Pancreas (tissue), 10 donors: ENCODE data around the gene PTPN20. TPM values are rescaled to one million over a fixed set of nuclear protein-coding genes. Genes with fewer than 3 reads are reported as not detected.

Experiments
- ATAC-seq, 4 donors: fragments of 200-7000 bp; cut with Tn5 transposase; one replicate each; pipeline versions ENCODE4 v1.8.0 to v1.9.1; 2020; ENCODE audit warnings: mild to moderate bottlenecking in 4 of 4, moderate library complexity in 4 of 4
- DNase-seq, 6 donors: peaks; one replicate each; pipeline ENCODE4 v3.0.0-alpha.2; 2020
- FAIRE-seq: peaks from 2 replicates; lab custom pipeline; 2012; peaks lifted over from hg19 to GRCh38; lab: Jason Lieb, UNC
- H3K27ac ChIP-seq, 4 donors: fragments of 200-600 bp; sonication (generic); 1 replicate in 3 of 4; 2 replicates in 1 of 4; pipeline versions ENCODE4 v1.5.0 to v1.8.0; 2020
- H3K27me3 ChIP-seq, 4 donors: fragments of 200-600 bp; one replicate each; pipeline ENCODE4 v1.8.0; 2021
- H3K36me3 ChIP-seq, 3 donors: fragments of 200-600 bp; sonication (generic) in 1 of 3; one replicate each; pipeline versions ENCODE4 v1.5.0 to v1.8.0; 2020 to 2021
- H3K4me1 ChIP-seq, 3 donors: fragments of 200-600 bp; one replicate each; pipeline ENCODE4 v1.8.0; 2021
- H3K4me3 ChIP-seq, 4 donors: fragments of 200-600 bp; sonication (generic) in 2 of 4; one replicate each; pipeline versions ENCODE4 v1.5.0 to v1.8.0; 2020 to 2021
- H3K9me3 ChIP-seq, 4 donors: fragments of 200-600 bp; one replicate each; pipeline ENCODE4 v1.8.0; 2021
- WGBS, 2 donors: extraction: QIAGEN DNeasy Blood & Tissue Kit; methylation state at CpG; one replicate each; pipeline ENCODE4 v1.1.7; 2013; 5-methylcytosine and 5-hydroxymethylcytosine counted together
- intact Hi-C, 3 donors: fragments of 100-400 bp; cut with DNase I; formaldehyde crosslinking; loops; one replicate each; pipeline versions ENCODE4 v1.11.1 to v1.14.2; 2022
- polyA plus RNA-seq, 2 donors: library from polyadenylated mRNA; stranded (reverse); fragments of 200-250 nt; gene quantifications; one replicate each; pipeline ENCODE4 v1.2.3, GENCODE V29; 2013
- total RNA-seq, 6 donors: library from RNA; stranded (reverse); fragmentation: NEBNext Ultra II Directional in 4 of 6; extraction: Animal tissue kit (Norgen Biotek cat#: 25700) in 4 of 6; gene quantifications; one replicate each; pipeline versions ENCODE4 v1.2.1 to v1.2.4, GENCODE V29; 2021 to 2023
- TF ChIP-seq, protein P1 (sequence below), 4 donors: fragments of 200-600 bp; sonication (generic) in 3 of 4; IDR thresholded peaks; one replicate each; pipeline versions ENCODE4 v1.5.0 to v1.8.0; 2021; ENCODE audit warnings: antibody characterized with exemption in 4 of 4
- donor health status: healthy with polysubstance abuse.
- donor health status: DM: no; HTN: no; CAD: no; lungs with moderate emphysema.
- donor health status: DM: no; HTN: no; CAD: no.
- donor health status: control.
- donor health status: control.
- donor health status: Bipolar disorder and iron deficiency.
- donor health status: DM: yes; HTN: yes; CAD: no.
- donor health status: DM: no; HTN: no; CAD: no.
- donor health status: DM: no; HTN: no; CAD: no.
- donor health status: DM: yes; HTN: yes; CAD: no.

The PTPN20 gene
- total and polyA plus RNA-seq, 8 donors, result 1.4 to 8.3 (median 3.2) TPM

DNA sequence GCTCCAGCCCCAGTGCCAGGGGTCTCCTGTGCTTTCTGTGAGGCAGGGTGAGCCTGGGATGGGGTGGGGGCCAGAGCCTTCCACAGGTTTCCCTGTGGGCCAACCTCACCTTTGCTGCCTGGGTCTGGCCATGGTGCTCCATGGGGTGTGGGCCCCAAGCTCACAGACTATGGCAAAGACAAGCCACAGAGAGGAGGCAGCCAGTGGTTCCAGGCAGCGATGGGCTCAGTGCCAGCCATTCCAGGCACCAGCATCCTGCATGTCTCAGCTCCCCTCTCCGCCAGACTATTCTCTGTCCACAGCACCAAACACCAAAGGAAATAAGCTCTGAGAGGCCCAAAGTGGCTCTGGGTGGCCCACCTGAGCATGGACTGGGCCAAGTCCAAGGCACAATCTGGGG, 133.5 kb downstream of the PTPN20 start:
- 90 to 100% methylated on average over 2 of the region's 2 CpGs for WGBS, 2 donors
- intact Hi-C loops, result loop anchor here in 1 of 3 donors (5.0 kb wide), 1 partner anchor 268 kb away; no protein-coding TSS in a partner anchor
- no peaks in the 10 kb centered on the region for H3K4me1 ChIP-seq
- DNase-seq, result peak in 2 of 6 donors; percentile 54 to 58
- no peak for ATAC-seq
- no peak overlapping the region for H3K27ac ChIP-seq
- no peaks in the 10 kb centered on the region for H3K36me3 ChIP-seq
- TF ChIP-seq, protein P1, sequence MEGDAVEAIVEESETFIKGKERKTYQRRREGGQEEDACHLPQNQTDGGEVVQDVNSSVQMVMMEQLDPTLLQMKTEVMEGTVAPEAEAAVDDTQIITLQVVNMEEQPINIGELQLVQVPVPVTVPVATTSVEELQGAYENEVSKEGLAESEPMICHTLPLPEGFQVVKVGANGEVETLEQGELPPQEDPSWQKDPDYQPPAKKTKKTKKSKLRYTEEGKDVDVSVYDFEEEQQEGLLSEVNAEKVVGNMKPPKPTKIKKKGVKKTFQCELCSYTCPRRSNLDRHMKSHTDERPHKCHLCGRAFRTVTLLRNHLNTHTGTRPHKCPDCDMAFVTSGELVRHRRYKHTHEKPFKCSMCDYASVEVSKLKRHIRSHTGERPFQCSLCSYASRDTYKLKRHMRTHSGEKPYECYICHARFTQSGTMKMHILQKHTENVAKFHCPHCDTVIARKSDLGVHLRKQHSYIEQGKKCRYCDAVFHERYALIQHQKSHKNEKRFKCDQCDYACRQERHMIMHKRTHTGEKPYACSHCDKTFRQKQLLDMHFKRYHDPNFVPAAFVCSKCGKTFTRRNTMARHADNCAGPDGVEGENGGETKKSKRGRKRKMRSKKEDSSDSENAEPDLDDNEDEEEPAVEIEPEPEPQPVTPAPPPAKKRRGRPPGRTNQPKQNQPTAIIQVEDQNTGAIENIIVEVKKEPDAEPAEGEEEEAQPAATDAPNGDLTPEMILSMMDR (IDR thresholded peaks at IDR 0.05), result no peak
- no peaks in the 10 kb centered on the region for H3K9me3 ChIP-seq
- no peak overlapping the region for H3K4me3 ChIP-seq
- no peak for FAIRE-seq
- no peaks in the 10 kb centered on the region for H3K27me3 ChIP-seq

DNA sequence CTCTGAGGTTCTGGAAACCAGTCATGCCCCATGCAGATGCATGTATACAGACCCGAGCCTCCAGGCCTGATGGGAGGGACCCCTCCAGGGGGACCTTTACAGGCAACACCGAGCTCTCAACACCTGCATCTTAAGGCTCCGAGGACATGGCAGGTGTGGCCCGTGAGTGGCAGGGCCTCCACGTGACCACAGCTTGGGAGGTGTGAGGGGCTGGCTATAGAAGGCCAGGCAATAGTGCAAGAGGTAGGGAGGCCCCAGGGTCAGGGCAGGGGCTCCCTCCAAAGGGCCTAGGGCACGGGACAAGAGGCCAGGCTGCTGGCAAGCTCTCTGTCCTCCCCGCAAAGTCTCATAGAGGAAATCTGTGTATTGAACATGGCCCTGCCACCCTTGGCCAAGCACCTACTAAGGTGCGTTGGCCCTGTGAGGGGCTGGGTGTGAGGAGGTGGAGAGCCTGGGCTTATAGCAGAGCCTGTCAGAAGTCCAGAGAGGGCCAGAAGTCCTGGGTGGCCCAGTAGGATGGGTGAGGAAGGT, 134.2 kb downstream of the PTPN20 start:
- intact Hi-C loops, result loop anchor here in 1 of 3 donors (5.0 kb wide), 1 partner anchor 267 kb away; no protein-coding TSS in a partner anchor
- no peaks in the 10 kb centered on the region for H3K36me3 ChIP-seq
- H3K9me3 ChIP-seq, result no peaks in the 10 kb centered on the region
- no peak for ATAC-seq
- DNase-seq, result peak in 2 of 6 donors; percentile 41 to 53
- WGBS, 2 donors, result 82 to 87% methylated on average over 8 of the region's 8 CpGs
- FAIRE-seq, result no peak
- H3K27me3 ChIP-seq, result no peaks in the 10 kb centered on the region
- H3K4me1 ChIP-seq, result no peaks in the 10 kb centered on the region
- H3K27ac ChIP-seq, result no peak overlapping the region
- TF ChIP-seq, protein P1 (IDR thresholded peaks at IDR 0.05), result no peak
- H3K4me3 ChIP-seq, result no peak overlapping the region

DNA sequence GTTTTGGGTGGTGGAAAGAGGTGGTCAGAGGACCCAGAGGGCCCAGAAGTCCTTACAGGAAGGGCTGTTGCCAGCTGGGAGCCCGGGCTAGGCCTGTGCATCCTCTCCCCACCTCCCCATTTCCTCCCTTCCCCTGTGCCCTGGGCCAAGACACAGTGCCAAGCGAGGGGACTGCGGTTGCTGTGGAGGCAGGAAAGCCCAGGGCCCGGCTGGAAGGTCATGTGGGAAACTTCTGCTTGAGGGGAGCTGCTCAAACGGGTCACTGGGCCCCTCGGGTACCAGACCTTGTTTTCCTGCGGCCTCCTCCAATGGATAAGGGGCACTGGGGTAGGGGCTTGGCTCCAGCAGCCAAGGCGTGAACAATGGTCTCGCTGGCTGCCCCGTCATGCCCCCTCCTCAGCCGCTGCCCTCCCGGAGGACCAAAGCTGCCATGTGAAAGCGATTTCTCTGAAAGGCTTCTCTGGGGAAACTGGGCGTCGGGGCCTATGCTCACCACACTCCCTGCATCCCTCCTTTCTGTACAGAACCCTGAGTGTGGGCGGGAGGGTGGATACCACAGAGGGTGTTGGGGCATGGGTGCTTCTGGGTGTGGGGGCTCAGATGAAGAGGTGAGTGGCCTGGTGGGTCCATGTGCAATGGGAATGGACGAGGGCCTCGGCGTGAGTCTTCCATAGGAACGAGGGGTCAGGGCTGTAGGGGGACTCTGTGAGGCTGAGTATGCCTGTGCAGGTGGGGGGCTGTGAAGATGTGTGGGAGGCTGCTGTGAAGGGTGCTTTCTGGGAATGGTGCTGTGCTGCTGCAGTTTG, 135.3 kb downstream of the PTPN20 start:
- DNase-seq (peak in 2 of 6 donors; percentile 43 to 61), FAIRE-seq (no peak), ATAC-seq (no peak)
- H3K36me3 ChIP-seq, result no peaks in the 10 kb centered on the region
- WGBS, 2 donors, result 82 to 87% methylated on average over 20 of the region's 20 CpGs
- H3K27ac ChIP-seq, result no peak overlapping the region
- no peaks in the 10 kb centered on the region for H3K9me3 ChIP-seq
- H3K4me1 ChIP-seq, result no peaks in the 10 kb centered on the region
- H3K27me3 ChIP-seq, result no peaks in the 10 kb centered on the region
- intact Hi-C loops, result loop anchor here in 1 of 3 donors (5.0 kb wide), 1 partner anchor 266 kb away; no protein-coding TSS in a partner anchor
- TF ChIP-seq, protein P1 (IDR thresholded peaks at IDR 0.05), result no peak
- H3K4me3 ChIP-seq, result no peak overlapping the region

DNA sequence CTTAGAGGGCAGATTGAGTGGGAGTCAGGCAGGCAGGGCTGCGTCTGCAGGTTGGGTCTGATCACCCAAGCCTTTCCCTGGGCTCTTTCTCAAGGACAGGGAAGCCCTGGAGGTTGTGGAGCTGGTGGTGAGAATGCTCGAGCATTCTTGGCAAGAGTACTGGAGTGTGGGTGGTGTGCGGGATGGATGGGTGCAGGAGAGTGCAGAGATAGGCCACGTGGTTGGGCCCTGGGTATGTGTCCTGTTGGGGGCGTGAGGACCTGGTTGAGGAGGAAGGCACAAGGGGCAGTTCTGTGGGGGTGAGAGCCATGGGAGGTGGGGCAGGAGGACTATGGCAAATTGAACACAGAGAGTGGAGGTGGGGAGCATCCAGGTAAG, 135.9 kb downstream of the PTPN20 start:
- ATAC-seq (no peak), FAIRE-seq (no peak), DNase-seq (peak in 1 of 6 donors; percentile 22)
- WGBS, 2 donors, result 53 to 55% methylated on average over 5 of the region's 5 CpGs
- intact Hi-C loops, result loop anchor here in 1 of 3 donors (5.0 kb wide), 1 partner anchor 265 kb away; no protein-coding TSS in a partner anchor
- TF ChIP-seq, protein P1 (IDR thresholded peaks at IDR 0.05), result no peak
- H3K27ac ChIP-seq, result no peak overlapping the region
- H3K4me3 ChIP-seq, result no peak overlapping the region
- no peaks in the 10 kb centered on the region for H3K4me1 ChIP-seq
- H3K36me3 ChIP-seq, result no peaks in the 10 kb centered on the region
- H3K27me3 ChIP-seq, result no peaks in the 10 kb centered on the region
- no peaks in the 10 kb centered on the region for H3K9me3 ChIP-seq
